Smooth muscle cell (in vitro differentiated cells): ENCODE measurements around the gene TEX10. TPM values are rescaled to one million over a fixed set of nuclear protein-coding genes. Genes with fewer than 3 reads are reported as not detected.
"Not testable (repeated sequence)": the region's sequence is repeated elsewhere in the genome, so short reads cannot be mapped to it uniquely, and the experiment has no call there.

Experiments
- DNase-seq: peaks from one replicate; lab custom pipeline; 2025; ENCODE audit not compliant: unreplicated experiment; lab: John Stamatoyannopoulos, UW
- H2AFZ ChIP-seq: fragments of 200-600 bp; sonication (generic); 2 replicates; pipeline ENCODE4 v1.6.0; 2016; ENCODE audit warnings: antibody characterized with exemption, low read depth, mild to moderate bottlenecking
- H3F3A ChIP-seq: fragments of 200-600 bp; sonication (generic); 2 replicates; pipeline ENCODE4 v1.6.0; 2017; ENCODE audit warnings: antibody characterized with exemption, low read depth
- H3K27ac ChIP-seq: fragments of 200-600 bp; sonication (generic); 2 replicates; pipeline ENCODE4 v1.5.1; 2016; ENCODE audit warnings: low read depth, mild to moderate bottlenecking
- H3K27me3 ChIP-seq: fragments of 200-600 bp; sonication (generic); 2 replicates; pipeline ENCODE4 v1.6.1; 2016; ENCODE audit warnings: low read depth, mild to moderate bottlenecking
- H3K36me3 ChIP-seq: fragments of 200-600 bp; sonication (generic); 2 replicates; pipeline ENCODE4 v1.5.1; 2016; ENCODE audit warnings: low read depth
- H3K4me1 ChIP-seq: fragments of 200-600 bp; sonication (generic); 2 replicates; pipeline ENCODE4 v1.5.1; 2016; ENCODE audit warnings: low read depth
- H3K4me2 ChIP-seq: fragments of 200-600 bp; sonication (generic); 2 replicates; pipeline ENCODE4 v1.6.0; 2016; ENCODE audit warnings: mild to moderate bottlenecking
- H3K4me3 ChIP-seq: fragments of 200-600 bp; sonication (generic); 2 replicates; pipeline ENCODE4 v1.5.1; 2016; ENCODE audit warnings: mild to moderate bottlenecking
- H3K79me2 ChIP-seq: fragments of 200-600 bp; sonication (generic); 2 replicates; pipeline ENCODE4 v1.6.0; 2016; ENCODE audit warnings: low read depth, mild to moderate bottlenecking
- H3K9ac ChIP-seq: fragments of 200-600 bp; sonication (generic); 2 replicates; pipeline ENCODE4 v1.6.0; 2016; ENCODE audit warnings: low read depth
- H3K9me3 ChIP-seq: fragments of 200-600 bp; sonication (generic); replicated peaks from 2 replicates; pipeline ENCODE4 v1.5.1; 2016; ENCODE audit warnings: low read depth
- H4K20me1 ChIP-seq: fragments of 200-600 bp; sonication (generic); 2 replicates; pipeline ENCODE4 v1.6.0; 2016; ENCODE audit warnings: low read depth
- WGBS: methylation state at CpG from one replicate; pipeline ENCODE4 v1.1.7; 2016; ENCODE audit warnings: low lambda C conversion rate; 5-methylcytosine and 5-hydroxymethylcytosine counted together
- polyA plus RNA-seq: library from polyadenylated mRNA; unstranded; fragments of >200 nt; fragmentation: Nextera tagmentation; extraction: Ambion mirVana; gene quantifications from 2 replicates; pipeline ENCODE4 v1.2.1, GENCODE V29; 2016
- total RNA-seq: library from RNA; depleted of rRNA; stranded (reverse); fragments of >200 nt; gene quantifications from 2 replicates; pipeline ENCODE4 v1.2.3, GENCODE V29; 2014
- TF ChIP-seq, protein P1 (sequence below): fragments of 200-600 bp; sonication (generic); IDR thresholded peaks from 2 replicates; pipeline ENCODE4 v1.5.1; 2017; ENCODE audit warnings: borderline replicate concordance, mild to moderate bottlenecking, antibody characterized with exemption; ENCODE audit not compliant: insufficient read depth, poor library complexity, severe bottlenecking

TEX10 gene
- total and polyA plus RNA-seq, 2 experiments from 2014 or later = 13.5 to 29.2 TPM

DNA sequence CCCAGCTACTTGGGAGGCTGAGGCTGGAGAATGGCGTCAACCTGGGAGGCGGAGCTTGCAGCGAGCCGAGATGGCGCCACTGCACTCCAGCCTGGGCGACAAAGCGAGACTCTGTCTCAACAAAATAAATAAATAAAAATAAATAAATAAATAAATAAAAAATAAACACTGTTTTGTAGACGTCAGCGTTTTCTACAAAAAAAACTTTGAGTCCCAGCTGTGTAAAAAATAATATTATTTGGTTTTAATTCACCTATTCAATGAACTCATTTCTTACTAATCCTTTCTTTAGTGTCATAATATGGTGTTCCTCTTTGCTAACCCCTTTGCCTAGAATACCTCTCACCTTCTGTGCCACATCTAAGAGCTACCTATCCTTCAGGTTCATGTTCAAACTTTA is 44.0 kb upstream of the TEX10 start:
- no peaks in the 10 kb centered on the region for H3K27me3 ChIP-seq
- DNase-seq = no peak

DNA sequence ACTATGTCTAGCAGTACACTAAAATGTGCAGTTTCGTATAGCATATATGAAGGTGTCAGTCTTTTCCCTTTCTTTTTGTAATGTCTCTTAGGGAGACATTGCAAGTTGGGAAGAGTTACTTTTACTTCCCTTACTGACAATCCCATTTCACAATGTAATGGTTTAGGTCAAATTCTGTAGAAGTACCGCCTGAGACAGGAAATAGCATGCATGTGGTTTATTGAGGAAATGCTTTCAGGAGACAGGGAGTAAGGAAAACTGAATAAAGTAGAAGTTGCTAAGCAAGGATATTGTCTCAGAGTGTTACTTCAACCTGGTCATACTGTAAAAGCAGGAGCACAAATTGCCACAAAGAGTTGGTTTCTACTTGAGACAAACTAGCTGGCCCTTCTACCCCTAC is 42.1 kb upstream of the TEX10 start:
- no peak for DNase-seq
- Histone ChIP-seq H4K20me1 (no peaks in the 10 kb centered on the region), H2AFZ (no peak overlapping the region), H3K4me3 (no peak overlapping the region), H3K9me3 (no peaks in the 10 kb centered on the region), H3K4me2 (no peak overlapping the region), H3K4me1 (no peaks in the 10 kb centered on the region), H3K27ac (no peak overlapping the region), H3K9ac (no peak overlapping the region), H3F3A (no peaks in the 10 kb centered on the region), H3K79me2 (no peaks in the 10 kb centered on the region), H3K36me3 (no peaks in the 10 kb centered on the region), H3K27me3 (no peaks in the 10 kb centered on the region)
- TF ChIP-seq, protein P1, sequence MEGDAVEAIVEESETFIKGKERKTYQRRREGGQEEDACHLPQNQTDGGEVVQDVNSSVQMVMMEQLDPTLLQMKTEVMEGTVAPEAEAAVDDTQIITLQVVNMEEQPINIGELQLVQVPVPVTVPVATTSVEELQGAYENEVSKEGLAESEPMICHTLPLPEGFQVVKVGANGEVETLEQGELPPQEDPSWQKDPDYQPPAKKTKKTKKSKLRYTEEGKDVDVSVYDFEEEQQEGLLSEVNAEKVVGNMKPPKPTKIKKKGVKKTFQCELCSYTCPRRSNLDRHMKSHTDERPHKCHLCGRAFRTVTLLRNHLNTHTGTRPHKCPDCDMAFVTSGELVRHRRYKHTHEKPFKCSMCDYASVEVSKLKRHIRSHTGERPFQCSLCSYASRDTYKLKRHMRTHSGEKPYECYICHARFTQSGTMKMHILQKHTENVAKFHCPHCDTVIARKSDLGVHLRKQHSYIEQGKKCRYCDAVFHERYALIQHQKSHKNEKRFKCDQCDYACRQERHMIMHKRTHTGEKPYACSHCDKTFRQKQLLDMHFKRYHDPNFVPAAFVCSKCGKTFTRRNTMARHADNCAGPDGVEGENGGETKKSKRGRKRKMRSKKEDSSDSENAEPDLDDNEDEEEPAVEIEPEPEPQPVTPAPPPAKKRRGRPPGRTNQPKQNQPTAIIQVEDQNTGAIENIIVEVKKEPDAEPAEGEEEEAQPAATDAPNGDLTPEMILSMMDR = no peak
- 82% methylated on average over 2 of the region's 2 CpGs for WGBS

More for the DNA sequence above, 44.0 kb upstream of the TEX10 start:
- 97% methylated on average over 9 of the region's 9 CpGs for WGBS
- no peaks in the 10 kb centered on the region for H3K9me3 ChIP-seq
- no peak overlapping the region for H3K4me3 ChIP-seq
- H4K20me1 ChIP-seq = no peaks in the 10 kb centered on the region
- H3K36me3 ChIP-seq = no peaks in the 10 kb centered on the region
- H3K79me2 ChIP-seq = no peaks in the 10 kb centered on the region
- H3K27ac ChIP-seq = no peak overlapping the region
- no peak overlapping the region for H2AFZ ChIP-seq
- H3K9ac ChIP-seq = no peak overlapping the region
- H3K4me2 ChIP-seq = no peak overlapping the region
- H3F3A ChIP-seq = no peaks in the 10 kb centered on the region
- H3K4me1 ChIP-seq = no peaks in the 10 kb centered on the region
- TF ChIP-seq, protein P1 = no peak

- Histone ChIP-seq H3K36me3 (no peaks in the 10 kb centered on the region), H3K27ac (no peak overlapping the region)
- TF ChIP-seq, protein P1 = no peak
Observed at GRCh38 chr9:100394032-100394695, 41.4 kb upstream of the TEX10 start.

DNA sequence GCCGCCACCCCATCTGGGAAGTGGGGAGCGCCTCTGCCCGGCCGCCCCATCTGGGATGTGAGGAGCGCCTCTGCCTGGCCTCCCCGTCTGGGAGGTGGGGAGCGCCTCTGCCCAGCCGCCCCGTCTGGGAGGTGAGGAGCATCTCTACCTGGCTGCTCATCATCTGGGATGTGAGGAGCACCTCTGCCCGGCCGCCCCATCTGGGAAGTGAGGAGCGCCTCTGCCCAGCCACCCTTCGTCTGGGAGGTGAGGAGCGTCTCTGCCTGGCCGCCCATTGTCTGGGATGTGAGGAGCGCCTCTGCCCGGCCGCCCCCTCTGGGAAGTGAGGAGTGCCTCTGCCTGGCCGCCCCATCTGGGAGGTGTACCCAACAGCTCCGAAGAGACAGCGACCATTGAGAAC is 40.2 kb upstream of the TEX10 start:
- not testable (repeated sequence) for H3K4me1 ChIP-seq, H3K79me2 ChIP-seq, H3K9ac ChIP-seq, DNase-seq, H4K20me1 ChIP-seq, H3K4me2 ChIP-seq, H3K36me3 ChIP-seq, H3K4me3 ChIP-seq, H3K27me3 ChIP-seq, H2AFZ ChIP-seq, H3K9me3 ChIP-seq, H3K27ac ChIP-seq, H3F3A ChIP-seq
- 97% methylated on average over 21 of the region's 21 CpGs for WGBS

More at GRCh38 chr9:100394032-100394695, 41.4 kb upstream of the TEX10 start:
- H3K4me2 ChIP-seq = no peak overlapping the region
- no peaks in the 10 kb centered on the region for H3K27me3 ChIP-seq
- no peaks in the 10 kb centered on the region for H3K9me3 ChIP-seq
- H3F3A ChIP-seq = no peaks in the 10 kb centered on the region
- no peaks in the 10 kb centered on the region for H3K79me2 ChIP-seq
- H4K20me1 ChIP-seq = no peaks in the 10 kb centered on the region
- no peak overlapping the region for H2AFZ ChIP-seq
- H3K9ac ChIP-seq = no peak overlapping the region
- DNase-seq = no peak
- H3K4me1 ChIP-seq = no peaks in the 10 kb centered on the region
- H3K4me3 ChIP-seq = no peak overlapping the region
